8988T (cell line): ENCODE measurements around the gene GALNT11.
"Not testable (repeated sequence)": the region's sequence is repeated elsewhere in the genome, so short reads cannot be mapped to it uniquely, and the experiment has no call there.

ENCODE experiments used
- DNase-seq: peaks from one replicate; pipeline ENCODE4 v3.0.0; 2011

The GALNT11 gene

GRCh38 chr7:152030059-152030458, 4.6 kb downstream of the GALNT11 start:
- DNase-seq, result not testable (repeated sequence)

- not testable (repeated sequence) for DNase-seq
Measured at GRCh38 chr7:152030639-152031038, 5.2 kb downstream of the GALNT11 start.

- DNase-seq, result no peak
Measured at GRCh38 chr7:152035817-152036216, 10.3 kb downstream of the GALNT11 start.

- DNase-seq, result not testable (repeated sequence)
Measured at GRCh38 chr7:152038410-152038809, 12.9 kb downstream of the GALNT11 start.

GRCh38 chr7:152043086-152043485, 17.6 kb downstream of the GALNT11 start:
- not testable (repeated sequence) for DNase-seq

- DNase-seq, result not testable (repeated sequence)
Measured at GRCh38 chr7:152044909-152045308, 19.4 kb downstream of the GALNT11 start.

- no peak for DNase-seq
Measured at GRCh38 chr7:152046531-152046930, 21.1 kb downstream of the GALNT11 start.

GRCh38 chr7:152048051-152048450, 22.6 kb downstream of the GALNT11 start:
- no peak for DNase-seq

- DNase-seq, result no peak
Measured at GRCh38 chr7:152050547-152050971, 25.1 kb downstream of the GALNT11 start.

- DNase-seq, result no peak
Measured at GRCh38 chr7:152051968-152052367, 26.5 kb downstream of the GALNT11 start.

GRCh38 chr7:152052771-152053170, 27.3 kb downstream of the GALNT11 start:
- DNase-seq, result no peak

- no peak for DNase-seq
Measured at GRCh38 chr7:152054367-152055230, 29.1 kb downstream of the GALNT11 start.

- DNase-seq, result no peak
Measured at GRCh38 chr7:152056621-152057274, 31.3 kb downstream of the GALNT11 start.

- no peak for DNase-seq
Measured at GRCh38 chr7:152059311-152059710, 33.8 kb downstream of the GALNT11 start.

GRCh38 chr7:152061086-152061485, 35.6 kb downstream of the GALNT11 start:
- DNase-seq, result not testable (repeated sequence)

GRCh38 chr7:152063192-152063591, 37.7 kb downstream of the GALNT11 start:
- DNase-seq, result not testable (repeated sequence)

- DNase-seq, result not testable (repeated sequence)
Measured at GRCh38 chr7:152063821-152064220, 38.3 kb downstream of the GALNT11 start.

GRCh38 chr7:152065800-152066344, 40.4 kb downstream of the GALNT11 start:
- DNase-seq, result not testable (repeated sequence)

- no peak for DNase-seq
Measured at GRCh38 chr7:152072421-152072820, 46.9 kb downstream of the GALNT11 start.

- DNase-seq, result no peak
Measured at GRCh38 chr7:152073352-152073751, 47.9 kb downstream of the GALNT11 start.

GRCh38 chr7:152074673-152075072, 49.2 kb downstream of the GALNT11 start:
- no peak for DNase-seq

- DNase-seq, result not testable (repeated sequence)
Measured at GRCh38 chr7:152075379-152075778, 49.9 kb downstream of the GALNT11 start.

GRCh38 chr7:152076324-152076821, 50.9 kb downstream of the GALNT11 start:
- DNase-seq, result no peak
